ACC112 (cell line): ENCODE measurements around the gene PRKCI.

ENCODE experiments used
- H2AFZ ChIP-seq: fragments of 200-600 bp; sonication (generic); one replicate; pipeline ENCODE4 v1.6.0; 2017; ENCODE audit warnings: antibody characterized with exemption, low read length; ENCODE audit not compliant: unreplicated experiment
- H3K27ac ChIP-seq: fragments of 200-600 bp; sonication (generic); 2 replicates; pipeline ENCODE4 v1.5.1; 2014; ENCODE audit warnings: low read depth, mild to moderate bottlenecking, antibody characterized with exemption, low read length, moderate library complexity
- H3K27me3 ChIP-seq: fragments of 200-600 bp; sonication (generic); 2 replicates; pipeline ENCODE4 v1.6.1; 2014; ENCODE audit warnings: mild to moderate bottlenecking, antibody characterized with exemption, low read length, moderate library complexity, mixed read lengths; ENCODE audit not compliant: insufficient read depth
- H3K36me3 ChIP-seq: fragments of 200-600 bp; sonication (generic); 2 replicates; pipeline ENCODE4 v1.6.1; 2016; ENCODE audit warnings: mild to moderate bottlenecking, antibody characterized with exemption, low read length, moderate library complexity, mixed read lengths; ENCODE audit not compliant: insufficient read depth
- H3K4me1 ChIP-seq: fragments of 200-600 bp; sonication (generic); one replicate; pipeline ENCODE4 v1.6.1; 2016; ENCODE audit warnings: low read length, mixed read lengths; ENCODE audit not compliant: insufficient read depth, unreplicated experiment, control insufficient read depth
- H3K4me3 ChIP-seq: fragments of 200-600 bp; sonication (generic); 2 replicates; pipeline ENCODE4 v1.5.1; 2014; ENCODE audit warnings: mild to moderate bottlenecking, low read depth, low read length
- H3K79me2 ChIP-seq: fragments of 200-600 bp; sonication (generic); one replicate; pipeline ENCODE4 v1.6.0; 2016; ENCODE audit warnings: low read length; ENCODE audit not compliant: control insufficient read depth, unreplicated experiment, insufficient read depth

The PRKCI gene

DNA sequence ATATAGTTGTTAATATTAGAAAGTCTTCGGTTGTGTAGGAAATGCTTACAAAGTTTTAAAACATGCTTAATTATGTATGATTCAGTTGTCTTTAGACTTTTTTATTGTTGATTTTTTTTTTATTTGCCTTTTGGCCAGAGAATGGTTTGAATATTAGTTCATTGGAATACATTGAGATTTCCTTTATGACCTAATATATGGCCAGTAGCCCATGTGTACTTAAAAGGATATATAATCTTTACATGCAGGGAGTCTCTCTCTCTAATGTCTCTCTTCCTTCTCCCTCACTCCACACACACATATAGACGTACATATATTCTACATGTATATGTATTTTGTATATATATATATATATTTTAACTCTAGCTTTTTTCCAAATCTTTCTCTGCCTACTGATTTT is 68.0 kb downstream of the PRKCI start:
- Histone ChIP-seq H3K27ac (no peak overlapping the region), H2AFZ (no peak overlapping the region), H3K27me3 (no peaks in the 10 kb centered on the region), H3K36me3 (peaks cover 8% of the 10 kb centered on the region; the same call in 1 of the 2 replicates), H3K4me1 (no peaks in the 10 kb centered on the region), H3K4me3 (no peak overlapping the region), H3K79me2 (no peaks in the 10 kb centered on the region)

DNA sequence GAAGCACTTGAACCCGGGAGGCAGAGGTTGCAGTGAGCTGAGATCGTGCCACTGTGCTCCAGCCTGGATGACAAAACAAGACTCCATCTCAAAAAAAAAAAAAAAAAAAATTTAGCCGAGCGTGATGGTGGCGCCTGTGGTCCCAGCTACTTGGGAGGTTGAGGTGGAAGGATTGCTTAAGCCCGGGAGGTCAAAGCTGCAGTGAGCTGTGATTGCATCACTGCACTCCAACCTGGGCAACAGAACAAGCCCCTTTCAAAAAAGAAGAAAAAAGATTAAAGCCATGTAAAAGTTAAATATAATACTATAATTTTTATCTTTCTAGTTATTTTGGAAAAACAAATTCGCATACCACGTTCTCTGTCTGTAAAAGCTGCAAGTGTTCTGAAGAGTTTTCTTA is 73.4 kb downstream of the PRKCI start:
- Histone ChIP-seq H3K27ac (no peak overlapping the region), H3K36me3 (peaks cover 8% of the 10 kb centered on the region; the same call in 1 of the 2 replicates), H3K27me3 (no peaks in the 10 kb centered on the region), H3K4me1 (no peaks in the 10 kb centered on the region), H3K79me2 (no peaks in the 10 kb centered on the region), H3K4me3 (no peak overlapping the region), H2AFZ (no peak overlapping the region)

DNA sequence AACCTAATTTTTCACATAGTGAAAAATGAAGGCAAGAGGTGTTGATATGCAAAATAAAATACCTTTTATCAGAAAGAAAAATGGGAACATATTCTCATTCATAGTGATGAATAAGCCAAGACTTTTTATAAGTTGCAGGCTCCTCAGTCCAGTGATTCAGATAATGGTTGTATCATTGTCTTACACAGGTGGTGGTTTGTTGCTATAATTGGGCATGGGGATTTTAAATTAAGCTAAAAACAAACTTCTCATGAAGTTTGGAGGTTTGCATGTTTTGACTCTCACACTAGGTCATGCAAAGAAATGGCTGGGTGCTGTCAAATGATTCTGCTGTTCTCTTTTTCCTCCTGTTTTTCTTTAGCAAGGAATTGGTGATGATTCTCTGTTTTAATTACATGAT is 74.5 kb downstream of the PRKCI start:
- H2AFZ ChIP-seq: no peak overlapping the region
- peaks cover 6% of the 10 kb centered on the region for H3K4me1 ChIP-seq
- H3K36me3 ChIP-seq: peaks cover 8% of the 10 kb centered on the region; the same call in 1 of the 2 replicates
- no peaks in the 10 kb centered on the region for H3K27me3 ChIP-seq
- H3K4me3 ChIP-seq: no peak overlapping the region
- H3K79me2 ChIP-seq: no peaks in the 10 kb centered on the region
- no peak overlapping the region for H3K27ac ChIP-seq

DNA sequence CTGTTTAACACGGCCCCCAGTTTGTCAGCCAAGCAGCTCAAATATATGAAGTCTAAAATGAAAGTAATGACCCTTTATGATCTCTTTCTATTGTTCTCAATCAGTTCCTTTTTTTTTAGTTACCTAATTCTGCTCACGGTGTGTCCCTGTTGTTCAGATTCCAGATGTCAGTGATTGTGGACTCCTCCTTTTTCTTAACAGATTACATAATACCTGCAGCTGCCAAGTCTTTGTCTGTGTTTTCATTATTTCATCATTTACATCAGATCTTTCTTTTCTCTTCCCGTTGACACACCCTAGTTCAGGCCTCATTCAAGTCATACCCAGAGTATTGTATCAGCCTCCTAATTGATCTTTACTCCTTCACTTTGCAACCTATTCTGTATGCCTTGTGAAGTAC is 79.2 kb downstream of the PRKCI start:
- Histone ChIP-seq H3K4me1 (peaks cover 8% of the 10 kb centered on the region), H3K79me2 (no peaks in the 10 kb centered on the region), H2AFZ (no peak overlapping the region), H3K27ac (no peak overlapping the region), H3K36me3 (no peaks in the 10 kb centered on the region), H3K27me3 (no peaks in the 10 kb centered on the region), H3K4me3 (no peak overlapping the region)

DNA sequence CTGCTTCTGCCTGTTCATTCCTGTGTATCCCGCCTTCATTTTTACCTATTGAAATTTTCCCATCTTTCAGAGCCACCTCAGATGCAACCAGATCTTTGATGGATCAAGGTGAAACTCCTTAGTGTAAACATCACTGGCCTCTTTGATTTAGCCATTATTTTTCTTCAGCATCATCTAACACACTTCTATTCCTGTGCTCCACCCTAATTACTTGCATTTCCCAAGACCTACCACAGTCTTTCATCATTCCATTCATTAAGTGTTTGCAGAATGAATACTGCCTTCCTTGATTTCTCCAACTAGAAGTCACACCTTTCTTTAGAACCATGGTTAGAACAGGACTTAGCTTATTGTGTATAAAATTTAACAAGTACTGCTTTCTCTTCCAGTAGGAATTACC is 79.8 kb downstream of the PRKCI start:
- no peaks in the 10 kb centered on the region for H3K27me3 ChIP-seq
- no peak overlapping the region for H3K4me3 ChIP-seq
- H3K4me1 ChIP-seq: peaks cover 8% of the 10 kb centered on the region
- no peaks in the 10 kb centered on the region for H3K36me3 ChIP-seq
- H2AFZ ChIP-seq: no peak overlapping the region
- H3K27ac ChIP-seq: no peak overlapping the region
- no peaks in the 10 kb centered on the region for H3K79me2 ChIP-seq

DNA sequence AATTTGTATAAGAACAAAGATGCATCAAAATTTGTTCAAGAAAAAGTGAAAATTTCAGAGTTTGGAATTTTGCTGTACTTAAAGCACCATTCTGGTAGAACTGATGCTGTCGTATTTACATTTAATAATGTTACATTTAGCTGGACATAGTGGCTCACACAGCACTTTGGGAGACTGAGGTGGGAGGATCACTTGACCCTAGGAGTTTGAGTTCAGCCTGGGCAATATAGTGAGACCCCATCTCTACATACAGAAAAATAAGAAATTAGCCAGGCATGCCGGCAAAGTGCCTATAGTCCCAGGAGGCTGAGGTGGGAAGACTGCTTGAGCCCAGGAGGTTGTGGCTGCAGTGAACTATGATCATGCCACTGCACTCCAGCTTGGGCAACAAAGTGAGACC is 83.8 kb downstream of the PRKCI start:
- Histone ChIP-seq H3K4me1 (peaks cover 8% of the 10 kb centered on the region), H3K4me3 (no peak overlapping the region), H3K27me3 (no peaks in the 10 kb centered on the region), H2AFZ (no peak overlapping the region), H3K79me2 (no peaks in the 10 kb centered on the region), H3K36me3 (no peaks in the 10 kb centered on the region), H3K27ac (no peak overlapping the region)

DNA sequence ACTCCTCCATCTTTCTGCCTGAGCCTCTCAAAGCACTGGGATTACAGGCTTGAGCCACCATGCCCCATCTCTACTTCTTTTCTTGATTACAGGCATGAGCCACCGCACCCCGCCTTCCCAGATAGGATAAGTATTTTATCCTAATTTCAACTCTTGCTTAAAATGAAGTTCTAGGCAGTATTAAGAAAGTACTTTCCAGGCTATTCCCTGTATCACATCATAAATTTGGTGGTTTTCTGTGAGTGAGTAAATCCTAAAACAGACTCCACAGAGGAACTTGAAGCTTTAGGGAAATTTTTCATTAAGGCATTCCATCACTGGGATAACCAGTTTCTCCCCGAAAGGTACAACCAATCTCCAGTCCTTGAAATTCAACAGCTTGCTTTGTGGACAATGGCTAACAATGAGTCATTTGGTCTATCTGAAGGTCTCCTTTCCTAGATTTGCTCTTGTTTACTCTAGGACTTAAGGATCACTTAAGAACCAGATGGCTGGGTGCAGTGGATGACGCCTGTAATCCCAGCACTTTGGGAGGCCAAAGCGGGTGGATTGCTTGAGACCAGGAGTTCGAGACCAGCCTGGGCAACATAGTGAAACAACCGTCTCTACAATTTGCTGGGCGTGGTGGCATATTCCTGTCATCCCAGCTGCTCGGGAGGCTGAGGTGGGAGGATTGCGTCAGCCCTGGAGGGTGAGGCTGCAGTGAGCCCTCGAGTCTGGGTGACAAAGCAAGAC is 85.6 kb downstream of the PRKCI start:
- Histone ChIP-seq H3K4me3 (no peak overlapping the region), H3K4me1 (no peaks in the 10 kb centered on the region), H3K27me3 (no peaks in the 10 kb centered on the region), H3K27ac (no peak overlapping the region), H3K79me2 (no peaks in the 10 kb centered on the region), H2AFZ (no peak overlapping the region), H3K36me3 (no peaks in the 10 kb centered on the region)

DNA sequence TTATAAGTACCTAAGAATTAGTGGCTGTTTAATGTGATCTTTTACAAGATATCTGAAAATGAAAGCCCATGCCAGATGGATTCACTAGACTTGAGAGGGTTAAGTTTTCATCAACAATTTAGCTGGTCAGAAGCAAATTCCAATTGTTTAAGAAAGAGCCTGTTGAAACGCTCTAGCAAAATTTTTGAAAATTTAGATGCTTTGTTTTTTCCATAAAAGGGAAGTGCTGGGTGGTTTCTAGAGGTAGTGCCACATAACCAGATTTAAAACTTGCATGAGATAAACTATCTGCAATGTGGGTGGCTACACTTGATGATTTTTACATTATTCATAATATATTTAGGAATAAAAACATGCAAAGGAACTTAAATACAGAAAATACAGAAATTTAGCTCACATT is 86.8 kb downstream of the PRKCI start:
- no peaks in the 10 kb centered on the region for H3K4me1 ChIP-seq
- no peaks in the 10 kb centered on the region for H3K27me3 ChIP-seq
- H3K4me3 ChIP-seq: no peak overlapping the region
- no peaks in the 10 kb centered on the region for H3K36me3 ChIP-seq
- no peak overlapping the region for H2AFZ ChIP-seq
- no peaks in the 10 kb centered on the region for H3K79me2 ChIP-seq
- H3K27ac ChIP-seq: no peak overlapping the region

DNA sequence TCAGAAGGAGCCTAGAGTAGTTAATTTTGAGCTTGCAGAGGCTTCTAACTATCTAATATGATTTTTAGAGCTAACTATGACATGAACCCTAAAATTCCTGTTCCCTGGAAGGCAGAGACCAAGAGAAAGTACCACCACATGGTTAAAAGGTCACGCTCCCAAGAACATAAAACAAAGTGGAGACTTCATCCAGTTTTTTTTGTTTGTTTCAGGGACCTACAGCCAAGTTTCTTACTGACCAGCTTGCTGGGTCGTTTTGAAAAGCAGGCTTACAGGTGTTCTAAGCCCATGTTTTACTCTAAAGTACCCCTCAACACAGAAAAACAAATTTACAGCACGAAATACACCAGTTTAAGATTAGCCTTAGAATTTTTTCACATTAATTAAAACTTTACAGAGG is 95.7 kb downstream of the PRKCI start:
- no peaks in the 10 kb centered on the region for H3K27me3 ChIP-seq
- no peaks in the 10 kb centered on the region for H3K36me3 ChIP-seq
- H2AFZ ChIP-seq: no peak overlapping the region
- no peaks in the 10 kb centered on the region for H3K79me2 ChIP-seq
- no peaks in the 10 kb centered on the region for H3K4me1 ChIP-seq
- no peak overlapping the region for H3K4me3 ChIP-seq
- H3K27ac ChIP-seq: no peak overlapping the region

DNA sequence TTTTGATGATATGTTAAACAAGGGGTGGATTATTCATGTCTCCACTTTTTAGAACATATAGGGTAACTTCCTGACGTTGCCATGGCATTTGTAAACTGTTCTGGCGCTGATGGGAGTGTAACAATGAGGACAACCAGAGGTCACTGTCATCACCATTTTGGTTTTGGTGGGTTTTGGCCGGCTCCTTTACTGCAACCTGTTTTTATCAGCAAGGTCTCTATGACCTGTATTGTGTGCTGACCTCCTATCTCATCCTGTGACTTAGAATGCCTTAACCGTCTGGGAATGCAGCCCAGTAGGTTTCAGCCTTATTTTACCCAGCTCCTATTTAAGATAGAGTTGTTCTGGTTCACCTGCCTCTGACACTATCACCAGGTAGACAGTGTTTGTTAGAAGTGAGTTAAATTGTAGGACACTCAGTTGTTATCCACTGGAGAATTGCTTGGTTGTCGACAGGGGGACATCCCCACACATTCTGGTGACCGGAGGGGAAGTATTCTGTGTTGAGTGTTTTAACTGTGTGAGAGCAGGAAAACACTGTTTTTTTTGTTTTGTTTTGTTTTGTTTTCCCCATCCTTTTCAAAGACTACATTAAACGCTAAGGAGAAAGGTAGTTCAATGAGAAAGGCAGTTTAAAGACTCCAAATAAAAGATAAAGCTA is 98.4 kb downstream of the PRKCI start:
- no peak overlapping the region for H2AFZ ChIP-seq

More for the DNA sequence above, 98.4 kb downstream of the PRKCI start:
- Histone ChIP-seq H3K4me1 (no peaks in the 10 kb centered on the region), H3K27me3 (no peaks in the 10 kb centered on the region), H3K79me2 (no peaks in the 10 kb centered on the region), H3K4me3 (no peak overlapping the region), H3K36me3 (no peaks in the 10 kb centered on the region), H3K27ac (no peak overlapping the region)
